Erythroblast (primary cell): Measurements from ENCODE around the gene PRF1.

Experiments used
- GATA1 ChIP-seq: IDR thresholded peaks from 2 replicates; pipeline ENCODE4 v1.6.1; 2011; ENCODE audit warnings: low read depth, mild to moderate bottlenecking, control low read depth, low read length, moderate library complexity
- POLR2A ChIP-seq: IDR thresholded peaks from 2 replicates; pipeline ENCODE4 v1.6.1; 2011; ENCODE audit warnings: mild to moderate bottlenecking, low read length

- TF ChIP-seq POLR2A (no peak), GATA1 (no peak)
These were observed 47.0 kb upstream of the PRF1 start for GRCh38 chr10:70649526-70649925.
